ENCODE measurements around the gene NCAM2.

NCAM2 gene

DNA sequence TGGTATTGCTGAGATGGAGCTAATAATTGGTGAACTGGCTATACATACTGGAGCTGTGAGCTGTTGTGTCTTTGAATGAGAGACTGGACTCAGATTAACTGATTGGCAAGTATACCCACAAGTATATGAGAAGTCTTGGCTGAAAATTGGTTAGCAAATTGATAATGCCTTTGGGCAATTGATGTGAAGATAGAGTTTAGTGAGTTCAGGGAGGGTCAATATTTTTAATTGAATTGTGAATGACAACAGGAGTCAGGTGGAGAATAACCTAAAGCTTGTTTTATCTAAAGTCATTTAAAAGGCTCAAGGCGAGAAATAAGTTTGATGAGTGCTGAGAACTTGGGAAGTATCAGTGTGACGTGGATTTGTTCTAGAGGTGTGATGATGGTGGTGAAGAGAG, 27.5 kb downstream of the NCAM2 start:
- TF ChIP-seq, protein P1, sequence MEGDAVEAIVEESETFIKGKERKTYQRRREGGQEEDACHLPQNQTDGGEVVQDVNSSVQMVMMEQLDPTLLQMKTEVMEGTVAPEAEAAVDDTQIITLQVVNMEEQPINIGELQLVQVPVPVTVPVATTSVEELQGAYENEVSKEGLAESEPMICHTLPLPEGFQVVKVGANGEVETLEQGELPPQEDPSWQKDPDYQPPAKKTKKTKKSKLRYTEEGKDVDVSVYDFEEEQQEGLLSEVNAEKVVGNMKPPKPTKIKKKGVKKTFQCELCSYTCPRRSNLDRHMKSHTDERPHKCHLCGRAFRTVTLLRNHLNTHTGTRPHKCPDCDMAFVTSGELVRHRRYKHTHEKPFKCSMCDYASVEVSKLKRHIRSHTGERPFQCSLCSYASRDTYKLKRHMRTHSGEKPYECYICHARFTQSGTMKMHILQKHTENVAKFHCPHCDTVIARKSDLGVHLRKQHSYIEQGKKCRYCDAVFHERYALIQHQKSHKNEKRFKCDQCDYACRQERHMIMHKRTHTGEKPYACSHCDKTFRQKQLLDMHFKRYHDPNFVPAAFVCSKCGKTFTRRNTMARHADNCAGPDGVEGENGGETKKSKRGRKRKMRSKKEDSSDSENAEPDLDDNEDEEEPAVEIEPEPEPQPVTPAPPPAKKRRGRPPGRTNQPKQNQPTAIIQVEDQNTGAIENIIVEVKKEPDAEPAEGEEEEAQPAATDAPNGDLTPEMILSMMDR (IDR thresholded peaks at IDR 0.05; ENCODE audit: low read depth, low read length), result no peak
- no peak for DNase-seq (ENCODE audit: extremely low read depth, low read depth)

DNA sequence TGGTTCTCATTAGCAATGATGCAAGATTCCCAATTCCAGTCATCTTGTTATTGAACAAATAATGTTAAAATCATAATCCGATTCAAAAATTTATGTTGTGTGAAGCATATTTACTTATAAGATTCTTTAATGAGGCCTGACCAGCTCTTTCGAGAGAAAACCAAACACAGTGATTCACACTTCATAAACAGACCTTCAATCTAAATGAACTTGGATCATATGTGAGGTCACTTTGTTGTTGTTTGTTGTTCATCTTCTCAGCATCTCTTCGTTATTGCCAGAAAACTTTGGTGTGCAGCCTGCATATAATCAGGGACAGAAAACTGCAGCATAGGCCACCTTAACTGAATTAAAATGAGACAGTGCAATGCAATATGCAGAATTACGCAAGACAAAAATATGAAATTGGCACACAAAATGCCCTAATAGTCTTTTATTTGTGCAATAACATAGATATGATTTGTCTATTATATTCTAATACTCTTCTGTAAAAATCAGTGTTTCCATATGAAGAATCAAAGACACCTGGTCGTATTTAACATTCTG, 30.1 kb downstream of the NCAM2 start:
- no peak for DNase-seq (ENCODE audit: extremely low read depth, low read depth)
- TF ChIP-seq, protein P1 (IDR thresholded peaks at IDR 0.05; ENCODE audit: low read depth, low read length), result no peak

DNA sequence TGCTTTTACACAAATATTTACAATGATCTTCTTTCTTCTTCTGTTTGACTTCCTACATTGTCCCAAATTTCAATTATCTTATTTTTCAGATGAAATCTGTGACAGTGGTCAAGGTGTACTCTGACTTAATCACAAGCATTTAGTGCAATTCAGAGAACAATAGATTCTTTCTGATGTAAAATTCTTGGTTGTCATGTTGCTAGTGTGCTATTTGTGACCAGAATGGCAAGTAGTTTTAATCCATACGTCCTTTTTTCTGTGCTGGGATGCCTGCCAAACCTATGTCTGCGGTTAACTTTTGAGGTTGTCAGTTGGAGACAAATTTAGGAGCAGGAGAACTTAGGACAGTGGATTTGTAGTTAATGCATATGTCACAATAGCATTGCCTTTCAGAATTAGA, 31.0 kb downstream of the NCAM2 start:
- TF ChIP-seq, protein P1 (IDR thresholded peaks at IDR 0.05; ENCODE audit: low read depth, low read length), result no peak

DNA sequence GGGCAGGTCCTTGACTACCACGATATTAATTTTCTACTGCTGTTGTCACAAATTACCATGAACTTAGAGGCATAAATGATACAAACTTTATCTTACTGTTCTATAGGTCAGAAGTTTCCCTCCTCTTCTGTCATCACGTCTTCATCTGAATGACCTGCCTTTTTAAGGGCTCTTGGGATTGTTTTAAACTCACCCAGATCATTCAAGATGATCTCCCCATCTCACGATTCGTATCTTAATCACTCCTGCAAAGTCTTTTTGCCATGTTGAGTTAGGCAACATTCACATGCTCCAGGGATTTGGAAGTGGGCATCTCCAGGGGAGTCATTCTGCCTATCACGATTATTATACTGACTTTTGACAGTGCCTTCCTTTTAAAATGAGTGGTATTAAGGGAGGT, 32.1 kb downstream of the NCAM2 start:
- DNase-seq (ENCODE audit: extremely low read depth, low read depth), result no peak
- TF ChIP-seq, protein P1 (IDR thresholded peaks at IDR 0.05; ENCODE audit: low read depth, low read length), result no peak

More for the DNA sequence above, 31.0 kb downstream of the NCAM2 start:
- no peak for DNase-seq (ENCODE audit: extremely low read depth, low read depth)

DNA sequence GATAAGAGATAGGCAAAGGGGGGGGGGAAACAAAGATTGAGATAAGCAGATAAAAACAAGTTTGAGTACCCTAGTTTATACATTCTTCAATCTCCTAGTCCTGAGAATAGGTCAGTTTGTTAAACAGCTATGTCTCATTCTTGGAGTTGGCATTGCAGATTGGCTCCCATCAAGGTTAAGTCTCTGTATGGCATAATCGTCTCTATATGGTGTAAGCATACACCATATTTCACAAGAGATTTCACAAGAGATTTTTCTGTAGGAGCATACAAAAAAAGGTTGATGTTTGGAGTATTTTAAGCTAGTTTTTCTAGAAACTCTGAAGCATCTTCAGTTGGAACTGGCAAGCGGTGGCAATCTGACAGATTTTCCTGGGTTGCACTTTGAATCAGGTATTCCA, 35.8 kb downstream of the NCAM2 start:
- TF ChIP-seq, protein P1 (IDR thresholded peaks at IDR 0.05; ENCODE audit: low read depth, low read length), result no peak
- DNase-seq (ENCODE audit: extremely low read depth, low read depth), result no peak

DNA sequence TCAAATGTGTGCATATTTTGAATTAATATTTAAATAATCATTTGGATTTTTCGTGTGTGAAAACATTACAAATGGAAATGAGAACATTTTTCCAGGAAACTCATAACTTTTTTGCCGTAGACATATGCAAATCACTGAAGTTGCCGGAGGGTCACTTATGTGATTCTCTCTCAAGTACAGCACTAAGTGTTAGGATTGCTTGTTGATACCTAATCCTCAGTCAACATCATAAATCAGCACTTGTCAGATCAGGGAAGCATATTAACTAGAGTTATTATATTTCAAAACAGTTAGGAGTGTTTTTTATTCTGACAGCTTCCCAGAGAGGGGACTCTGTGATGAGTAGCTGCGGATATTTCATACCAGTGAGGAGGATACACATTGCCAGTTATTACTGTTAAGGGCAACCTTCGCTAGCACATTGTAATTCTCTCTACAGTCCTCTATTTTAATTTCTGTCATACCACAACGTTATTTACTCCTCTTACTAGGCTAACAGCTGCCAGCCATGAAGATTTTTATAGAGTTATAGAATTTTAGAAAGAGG, 41.5 kb downstream of the NCAM2 start:
- no peak for DNase-seq (ENCODE audit: extremely low read depth, low read depth)
- TF ChIP-seq, protein P1 (IDR thresholded peaks at IDR 0.05; ENCODE audit: low read depth, low read length), result no peak

DNA sequence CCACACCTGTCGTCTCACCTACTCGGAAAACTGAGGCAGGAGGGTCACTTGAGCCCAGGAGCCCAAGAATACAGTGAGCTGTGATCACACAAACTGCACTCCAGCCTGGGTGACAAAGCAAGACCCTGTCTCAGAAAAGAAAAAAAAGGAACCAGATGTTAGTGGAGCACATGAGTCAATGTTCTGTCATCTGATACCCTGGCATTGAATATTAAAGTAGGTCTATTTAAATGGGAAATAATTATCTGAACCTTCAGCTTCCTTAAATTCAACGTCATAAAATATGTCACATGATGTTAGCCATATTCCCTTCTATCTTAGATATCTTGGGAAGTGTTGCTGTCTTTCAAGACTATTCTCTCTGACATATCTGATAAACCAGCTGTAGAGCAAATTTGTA, 47.3 kb downstream of the NCAM2 start:
- DNase-seq (ENCODE audit: extremely low read depth, low read depth), result no peak
- TF ChIP-seq, protein P1 (IDR thresholded peaks at IDR 0.05; ENCODE audit: low read depth, low read length), result no peak

All from AG09319 (cell line).